Esophagus muscularis mucosa (tissue), 4 donors: ENCODE results near the gene TBCD. TPM values are rescaled to one million over a fixed set of nuclear protein-coding genes. Genes with fewer than 3 reads are reported as not detected.
A peak's percentile ranks its signal among the peaks of the same experiment; 100 is the strongest.

Experiments
- DNase-seq: peaks from one replicate; pipeline ENCODE4 v3.0.0-alpha.2; 2017; ENCODE audit errors: extremely low spot score
- H3K27ac ChIP-seq, 4 donors: fragments of 200-600 bp; sonication (generic); replicated peaks in 1 of 4; 1 replicate in 3 of 4; 2 replicates in 1 of 4; pipeline ENCODE4 v1.5.1; 2016 to 2019; ENCODE audit warnings: mild to moderate bottlenecking in 1 of 4
- H3K27me3 ChIP-seq, 4 donors: fragments of 200-600 bp; sonication (generic); one replicate each; pipeline versions ENCODE4 v1.5.1 to v1.6.0; 2016 to 2019
- H3K36me3 ChIP-seq, 4 donors: fragments of 200-600 bp; sonication (generic); one replicate each; pipeline ENCODE4 v1.5.1; 2016 to 2019
- H3K4me1 ChIP-seq, 4 donors: fragments of 200-600 bp; sonication (generic); one replicate each; pipeline ENCODE4 v1.5.1; 2016 to 2019
- H3K4me3 ChIP-seq, 4 donors: fragments of 200-600 bp; sonication (generic); 1 replicate in 2 of 4; 2 replicates in 2 of 4; pipeline ENCODE4 v1.5.1; 2016 to 2019; ENCODE audit warnings: mild to moderate bottlenecking in 4 of 4, moderate library complexity in 1 of 4
- H3K9me3 ChIP-seq, 4 donors: fragments of 200-600 bp; sonication (generic); 1 replicate in 3 of 4; 2 replicates in 1 of 4; pipeline ENCODE4 v1.5.1; 2016 to 2019
- EP300 ChIP-seq: sonication (generic); formaldehyde crosslinking; IDR thresholded peaks from one replicate; pipeline ENCODE4 v1.6.1; 2017; ENCODE audit warnings: antibody characterized with exemption
- POLR2A ChIP-seq: fragments of 450-650 bp; IDR thresholded peaks from one replicate; pipeline ENCODE4 v1.6.1; 2017; ENCODE audit warnings: antibody characterized with exemption, moderate library complexity, mild to moderate bottlenecking, low read depth
- POLR2AphosphoS5 ChIP-seq, 2 donors: sonication (generic); formaldehyde crosslinking; IDR thresholded peaks; one replicate each; pipeline ENCODE4 v1.6.1; 2017; ENCODE audit warnings: antibody characterized with exemption in 2 of 2
- WGBS: methylation state at CpG from one replicate; pipeline ENCODE4 v1.1.5; 2018; 5-methylcytosine and 5-hydroxymethylcytosine counted together
- intact Hi-C: fragments of 100-400 bp; cut with DNase I; formaldehyde crosslinking; loops from one replicate; pipeline ENCODE4 v1.15.1; 2023
- total RNA-seq, 4 donors: library from RNA; depleted of rRNA; stranded (reverse); fragments of >200 nt; gene quantifications; one replicate each; pipeline versions ENCODE4 v1.1.0 to v1.2.1, GENCODE V29; 2016
- TF ChIP-seq, protein P1 (sequence below), 3 experiments: fragments of 200-600 bp in 2 of 3; fragments of 450-650 bp in 1 of 3; sonication (generic) in 2 of 3; IDR thresholded peaks; one replicate each; pipeline ENCODE4 v1.5.1; 2017 to 2019; ENCODE audit warnings: antibody characterized with exemption in 3 of 3, mild to moderate bottlenecking in 2 of 3, moderate library complexity in 1 of 3

The TBCD gene
- total RNA-seq, 4 donors from 2014 or later, result 38.1 to 56.7 (median 53.6) TPM

DNA sequence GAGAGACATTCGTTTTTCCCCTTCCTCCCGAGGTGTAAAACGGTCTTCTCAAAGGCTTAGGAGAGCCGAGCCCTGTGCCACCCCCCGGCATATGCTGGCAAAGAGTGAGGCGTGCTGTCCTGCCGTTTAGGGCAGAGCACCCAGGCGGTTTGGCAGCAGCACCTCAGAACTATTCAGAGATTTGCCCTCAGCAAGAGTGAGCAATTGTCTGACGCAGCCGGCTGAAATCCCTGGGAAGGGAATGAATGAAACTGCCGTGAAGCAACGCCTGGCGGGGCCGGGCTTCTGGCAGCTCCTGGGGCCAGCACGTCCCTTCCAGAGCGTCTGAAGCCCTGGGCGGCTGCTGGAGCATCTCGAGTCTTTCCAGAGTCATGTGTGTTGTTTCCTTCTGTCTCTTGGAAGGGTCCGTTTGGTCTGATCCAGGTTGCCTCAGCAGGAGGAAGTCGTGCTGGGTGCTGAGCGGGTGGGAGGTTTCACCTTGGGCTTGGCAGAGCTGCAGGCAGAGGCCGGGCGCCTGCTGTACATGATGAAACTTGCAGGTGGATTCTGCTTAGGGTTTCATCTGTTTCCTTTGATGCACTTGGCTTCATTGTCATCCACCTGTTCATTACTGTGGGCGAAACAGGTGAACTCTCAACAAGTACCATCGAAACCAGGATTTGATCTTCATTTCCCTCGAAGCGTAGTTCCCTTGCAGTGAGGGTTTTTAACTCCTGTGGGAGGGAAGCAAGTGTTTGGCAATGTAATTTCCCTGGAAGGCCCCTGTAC, 35.4 kb downstream of the TBCD start:
- Histone ChIP-seq H3K4me1 (peaks cover 0 to 4% (median 2%) of the 10 kb centered on the region in 4 donors), H3K4me3 (no peak overlapping the region), H3K27me3 (no peaks in the 10 kb centered on the region), H3K36me3 (peaks cover 14 to 51% (median 35%) of the 10 kb centered on the region in 4 donors), H3K27ac (no peak overlapping the region), H3K9me3 (no peaks in the 10 kb centered on the region)
- intact Hi-C loops, result loop anchor here (10.0 kb wide), 1 partner anchor 88 kb away; no protein-coding TSS in a partner anchor
- TF ChIP-seq POLR2AphosphoS5 (IDR thresholded peaks at IDR 0.05) (peak in 1 of 2 donors; percentile 22), EP300 (no peak)
- WGBS, result 80% methylated on average over 25 of the region's 27 CpGs
- no peak for DNase-seq

- Histone ChIP-seq H3K9me3 (no peaks in the 10 kb centered on the region), H3K27me3 (no peaks in the 10 kb centered on the region), H3K27ac (no peak overlapping the region), H3K36me3 (peaks cover 7 to 40% (median 25%) of the 10 kb centered on the region in 4 donors), H3K4me3 (no peak overlapping the region), H3K4me1 (peaks cover 0 to 7% (median 3%) of the 10 kb centered on the region in 4 donors)
- TF ChIP-seq POLR2A (no peak), EP300 (no peak)
- intact Hi-C loops, result loop anchor here (10.0 kb wide), 1 partner anchor 86 kb away; no protein-coding TSS in a partner anchor
- WGBS, result 93% methylated on average over 18 of the region's 18 CpGs
- DNase-seq, result no peak
Measured at GRCh38 chr17:82788206-82789001, 36.5 kb downstream of the TBCD start.

GRCh38 chr17:82789051-82789592, 37.3 kb downstream of the TBCD start:
- WGBS, result 90% methylated on average over 7 of the region's 19 CpGs
- intact Hi-C loops, result loop anchor here (10.0 kb wide), 1 partner anchor 86 kb away; no protein-coding TSS in a partner anchor
- TF ChIP-seq EP300 (no peak), POLR2AphosphoS5 (IDR thresholded peaks at IDR 0.05) (no peak), POLR2A (no peak)
- TF ChIP-seq, protein P1, sequence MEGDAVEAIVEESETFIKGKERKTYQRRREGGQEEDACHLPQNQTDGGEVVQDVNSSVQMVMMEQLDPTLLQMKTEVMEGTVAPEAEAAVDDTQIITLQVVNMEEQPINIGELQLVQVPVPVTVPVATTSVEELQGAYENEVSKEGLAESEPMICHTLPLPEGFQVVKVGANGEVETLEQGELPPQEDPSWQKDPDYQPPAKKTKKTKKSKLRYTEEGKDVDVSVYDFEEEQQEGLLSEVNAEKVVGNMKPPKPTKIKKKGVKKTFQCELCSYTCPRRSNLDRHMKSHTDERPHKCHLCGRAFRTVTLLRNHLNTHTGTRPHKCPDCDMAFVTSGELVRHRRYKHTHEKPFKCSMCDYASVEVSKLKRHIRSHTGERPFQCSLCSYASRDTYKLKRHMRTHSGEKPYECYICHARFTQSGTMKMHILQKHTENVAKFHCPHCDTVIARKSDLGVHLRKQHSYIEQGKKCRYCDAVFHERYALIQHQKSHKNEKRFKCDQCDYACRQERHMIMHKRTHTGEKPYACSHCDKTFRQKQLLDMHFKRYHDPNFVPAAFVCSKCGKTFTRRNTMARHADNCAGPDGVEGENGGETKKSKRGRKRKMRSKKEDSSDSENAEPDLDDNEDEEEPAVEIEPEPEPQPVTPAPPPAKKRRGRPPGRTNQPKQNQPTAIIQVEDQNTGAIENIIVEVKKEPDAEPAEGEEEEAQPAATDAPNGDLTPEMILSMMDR (IDR thresholded peaks at IDR 0.05), result no peak
- no peak for DNase-seq
- Histone ChIP-seq H3K27me3 (no peaks in the 10 kb centered on the region), H3K4me3 (no peak overlapping the region), H3K9me3 (no peaks in the 10 kb centered on the region), H3K4me1 (peaks cover 4 to 14% (median 10%) of the 10 kb centered on the region in 4 donors), H3K27ac (no peak overlapping the region), H3K36me3 (peaks cover 3 to 33% (median 19%) of the 10 kb centered on the region in 4 donors)

GRCh38 chr17:82789806-82790205, 37.9 kb downstream of the TBCD start:
- H3K36me3 ChIP-seq, result peaks cover 0 to 26% (median 16%) of the 10 kb centered on the region in 4 donors
- intact Hi-C loops, result loop anchor here (2.0 to 10.0 kb wide), 2 partner anchors 49 to 85 kb away; no protein-coding TSS in a partner anchor
- H3K4me3 ChIP-seq, result no peak overlapping the region
- H3K4me1 ChIP-seq, result peaks cover 5 to 21% (median 17%) of the 10 kb centered on the region in 4 donors
- TF ChIP-seq, protein P1 (IDR thresholded peaks at IDR 0.05), result no peak
- TF ChIP-seq EP300 (no peak), POLR2A (no peak), POLR2AphosphoS5 (IDR thresholded peaks at IDR 0.05) (no peak)
- no peak overlapping the region for H3K27ac ChIP-seq
- 90% methylated on average over 17 of the region's 18 CpGs for WGBS
- DNase-seq, result no peak
- H3K27me3 ChIP-seq, result no peaks in the 10 kb centered on the region
- no peaks in the 10 kb centered on the region for H3K9me3 ChIP-seq

DNA sequence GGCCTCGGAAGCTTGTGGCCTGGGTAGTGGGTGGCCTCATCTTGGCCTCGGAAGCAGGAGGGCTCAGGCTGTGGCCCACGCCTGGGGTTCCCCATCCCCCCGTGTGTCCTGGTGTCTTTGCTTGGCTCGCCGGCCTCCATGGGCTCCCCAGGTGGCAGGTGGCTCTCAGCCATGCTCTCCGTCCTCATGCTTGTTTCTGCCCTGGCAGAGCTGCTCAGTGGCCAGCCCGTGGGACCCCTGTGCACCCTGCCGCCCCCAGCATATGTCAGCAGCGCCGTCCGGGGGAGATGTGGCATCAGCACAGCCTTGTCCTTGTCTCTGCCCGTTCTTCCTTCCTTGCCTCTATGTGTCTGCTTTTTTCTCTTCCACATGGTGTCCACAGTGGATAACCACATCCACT, 38.5 kb downstream of the TBCD start:
- no peak for TF ChIP-seq EP300
- no peak for DNase-seq
- Histone ChIP-seq H3K27ac (no peak overlapping the region), H3K4me3 (no peak overlapping the region), H3K36me3 (peaks cover 0 to 26% (median 14%) of the 10 kb centered on the region in 4 donors), H3K27me3 (no peaks in the 10 kb centered on the region), H3K9me3 (no peaks in the 10 kb centered on the region), H3K4me1 (peaks cover 9 to 27% (median 22%) of the 10 kb centered on the region in 4 donors)
- intact Hi-C loops, result loop anchor here (2.0 kb wide), 1 partner anchor 48 kb away; no protein-coding TSS in a partner anchor
- WGBS, result 98% methylated on average over 13 of the region's 13 CpGs
